ENCODE measurements around the gene PIGV. TPM values are rescaled to one million over a fixed set of nuclear protein-coding genes. Genes with fewer than 3 reads are reported as not detected.
A peak's percentile ranks its signal among the peaks of the same experiment; 100 is the strongest.
"Not testable (repeated sequence)": the region's sequence is repeated elsewhere in the genome, so short reads cannot be mapped to it uniquely, and the experiment has no call there.

The PIGV gene
- total and polyA plus RNA-seq, 4 donors: 9.2 to 15.6 (median 11.5) TPM

DNA sequence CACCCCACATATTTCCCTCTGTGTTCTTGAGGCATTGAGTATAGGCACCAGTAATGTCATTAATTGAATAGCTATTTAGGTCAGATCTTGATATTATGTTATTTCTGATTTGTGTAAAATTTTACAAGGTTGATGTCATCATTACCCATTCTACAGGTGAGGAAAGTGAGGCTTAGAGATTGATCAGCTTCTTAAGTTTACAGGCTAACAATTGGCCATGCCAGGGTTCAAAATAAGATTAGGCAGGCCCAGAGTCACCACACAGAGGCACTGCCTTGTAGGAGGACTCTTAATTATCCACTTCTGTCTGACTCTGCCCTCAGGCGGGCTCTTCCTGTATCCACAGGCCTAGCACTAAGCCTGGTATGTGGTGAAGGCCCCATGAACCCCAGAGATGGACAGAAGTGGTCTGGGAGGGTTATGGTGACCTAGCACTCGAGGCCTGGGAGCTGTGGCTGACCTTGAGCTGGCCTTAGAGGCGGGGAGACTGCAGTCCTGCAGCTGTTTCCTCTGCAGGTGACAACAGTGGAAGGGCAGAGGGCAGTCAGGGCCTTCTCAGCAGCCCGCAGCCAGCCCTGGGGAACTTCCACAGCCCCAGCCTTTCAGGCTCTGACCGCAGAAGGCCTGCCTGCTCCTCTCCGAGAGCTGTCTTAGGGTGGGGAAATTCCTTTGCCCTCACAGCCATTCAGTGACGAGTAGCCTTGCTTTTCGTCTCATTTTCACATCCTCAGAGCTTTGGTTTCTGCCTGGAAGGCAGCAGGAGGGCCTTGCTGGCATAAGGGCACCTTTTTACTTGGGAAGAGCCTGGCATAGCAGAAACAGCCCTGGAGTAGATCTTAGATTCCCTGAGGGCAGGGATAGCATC is 51.0 kb downstream of the PIGV start:
- no peak overlapping the region for H3K27ac ChIP-seq (ENCODE audit: low read depth, low read length)
- DNase-seq (ENCODE audit: low read depth in 4 of 6, low spot score in 6 of 6): no peak
- H3K9me3 ChIP-seq (ENCODE audit: control insufficient read depth, insufficient read depth, low read length): no peaks in the 10 kb centered on the region
- 87% methylated on average over 4 of the region's 8 CpGs for WGBS (ENCODE audit: insufficient coverage)
- no peaks in the 10 kb centered on the region for H3K4me1 ChIP-seq (ENCODE audit: control insufficient read depth, insufficient read depth, low read length)
- no peaks in the 10 kb centered on the region for H3K27me3 ChIP-seq (ENCODE audit: control insufficient read depth, insufficient read depth, low read length)
- H3K36me3 ChIP-seq (ENCODE audit: control insufficient read depth, insufficient read depth, low read length): peaks cover 75% of the 10 kb centered on the region
- H3K4me3 ChIP-seq (ENCODE audit: low read depth, low read length): no peak overlapping the region

DNA sequence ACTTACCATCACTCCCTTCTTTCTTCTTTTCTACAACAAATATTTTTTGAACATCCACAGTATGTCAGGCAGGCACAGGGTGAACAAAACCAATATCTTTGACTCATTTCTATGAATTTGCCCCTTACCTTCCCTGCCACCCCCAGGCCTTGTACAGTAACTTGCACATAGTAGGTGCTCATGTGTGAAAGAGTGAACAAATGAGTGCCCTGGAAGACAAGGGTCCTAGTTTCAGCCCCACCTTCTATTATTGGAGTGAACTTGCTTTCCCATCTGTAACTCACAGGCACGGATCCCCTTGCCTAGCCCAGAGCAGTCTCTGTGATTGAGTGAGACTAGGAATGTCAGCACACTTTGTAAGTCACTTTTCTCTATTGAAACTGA is 51.6 kb downstream of the PIGV start:
- Histone ChIP-seq H3K27ac (ENCODE audit: low read depth, low read length) (no peak overlapping the region), H3K27me3 (ENCODE audit: control insufficient read depth, insufficient read depth, low read length) (no peaks in the 10 kb centered on the region), H3K4me3 (ENCODE audit: low read depth, low read length) (no peak overlapping the region), H3K9me3 (ENCODE audit: control insufficient read depth, insufficient read depth, low read length) (no peaks in the 10 kb centered on the region), H3K4me1 (ENCODE audit: control insufficient read depth, insufficient read depth, low read length) (no peaks in the 10 kb centered on the region), H3K36me3 (ENCODE audit: control insufficient read depth, insufficient read depth, low read length) (peaks cover 71% of the 10 kb centered on the region)
- WGBS (ENCODE audit: insufficient coverage): 80% methylated on average over 1 of the region's 1 CpG
- no peak for DNase-seq (ENCODE audit: low read depth in 4 of 6, low spot score in 6 of 6)

DNA sequence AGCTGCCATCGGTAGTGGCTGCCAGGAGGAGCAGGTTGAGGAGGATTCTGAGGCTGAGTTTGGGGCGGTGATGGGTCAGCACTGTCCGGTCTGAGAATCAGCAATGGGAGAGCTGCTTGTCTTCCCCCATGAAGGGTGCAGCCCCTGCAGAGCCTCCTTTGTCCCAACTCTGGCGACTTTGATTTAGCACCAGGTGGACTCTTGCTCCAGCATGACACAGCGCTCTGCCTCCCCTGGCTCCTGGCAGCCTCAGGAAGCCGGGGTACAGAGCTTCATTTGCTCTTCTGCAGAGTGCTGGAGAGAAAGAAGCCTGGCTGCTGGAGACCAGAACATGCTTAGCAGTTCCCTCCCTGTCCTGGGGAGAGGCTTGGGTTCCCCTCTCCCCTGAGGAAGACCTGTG is 52.0 kb downstream of the PIGV start:
- H3K4me1 ChIP-seq (ENCODE audit: control insufficient read depth, insufficient read depth, low read length): no peaks in the 10 kb centered on the region
- WGBS (ENCODE audit: insufficient coverage): 91% methylated on average over 6 of the region's 6 CpGs
- no peaks in the 10 kb centered on the region for H3K9me3 ChIP-seq (ENCODE audit: control insufficient read depth, insufficient read depth, low read length)
- H3K36me3 ChIP-seq (ENCODE audit: control insufficient read depth, insufficient read depth, low read length): peaks cover 67% of the 10 kb centered on the region
- H3K27ac ChIP-seq (ENCODE audit: low read depth, low read length): no peak overlapping the region
- H3K27me3 ChIP-seq (ENCODE audit: control insufficient read depth, insufficient read depth, low read length): no peaks in the 10 kb centered on the region
- no peak for DNase-seq (ENCODE audit: low read depth in 4 of 6, low spot score in 6 of 6)
- no peak overlapping the region for H3K4me3 ChIP-seq (ENCODE audit: low read depth, low read length)

DNA sequence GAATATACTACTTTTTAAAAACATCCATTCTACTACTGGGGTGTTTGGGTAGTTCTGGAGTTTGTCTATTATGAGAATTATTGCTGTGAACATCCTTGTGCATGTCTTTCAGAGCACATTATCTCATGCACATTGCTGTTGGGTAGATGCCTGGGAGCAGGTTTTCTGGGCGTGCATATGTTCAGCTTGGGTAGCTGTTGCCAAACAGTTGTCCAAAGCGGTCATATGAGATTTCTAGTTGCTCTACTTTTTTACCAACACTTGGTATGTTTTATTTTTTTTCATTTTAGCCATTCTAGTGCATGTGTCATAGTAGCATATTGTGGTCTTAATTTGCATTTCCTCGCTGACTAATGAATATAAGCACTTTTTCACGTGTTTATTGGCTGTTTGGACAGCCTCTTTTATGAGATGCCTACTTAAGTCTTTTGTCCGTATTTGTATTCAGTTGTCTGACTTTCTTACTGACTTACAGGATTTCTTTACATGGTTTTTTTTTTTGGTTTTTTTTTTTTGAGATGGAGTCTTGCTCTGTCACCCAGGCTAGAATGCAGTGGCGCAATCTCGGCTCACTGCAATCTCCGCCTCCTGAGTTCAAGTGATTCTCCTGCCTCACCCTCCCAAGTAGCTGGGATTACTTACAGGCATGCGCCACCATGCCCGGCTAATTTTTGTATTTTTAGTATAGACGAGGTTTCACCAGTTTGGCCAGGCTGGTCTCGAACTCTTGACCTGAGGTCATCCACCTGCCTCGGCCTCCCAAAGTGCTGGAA is 56.9 kb downstream of the PIGV start:
- H3K27me3 ChIP-seq (ENCODE audit: control insufficient read depth, insufficient read depth, low read length): no peaks in the 10 kb centered on the region
- no peak overlapping the region for H3K27ac ChIP-seq (ENCODE audit: low read depth, low read length)
- H3K36me3 ChIP-seq (ENCODE audit: control insufficient read depth, insufficient read depth, low read length): peaks cover 63% of the 10 kb centered on the region
- no peaks in the 10 kb centered on the region for H3K9me3 ChIP-seq (ENCODE audit: control insufficient read depth, insufficient read depth, low read length)
- WGBS (ENCODE audit: insufficient coverage): no CpG with 5 or more reads among the region's 13 CpGs
- H3K4me1 ChIP-seq (ENCODE audit: control insufficient read depth, insufficient read depth, low read length): peaks cover 11% of the 10 kb centered on the region
- no peak overlapping the region for H3K4me3 ChIP-seq (ENCODE audit: low read depth, low read length)
- DNase-seq (ENCODE audit: low read depth in 4 of 6, low spot score in 6 of 6): peak in 2 of 6 donors; percentile 11 to 60

DNA sequence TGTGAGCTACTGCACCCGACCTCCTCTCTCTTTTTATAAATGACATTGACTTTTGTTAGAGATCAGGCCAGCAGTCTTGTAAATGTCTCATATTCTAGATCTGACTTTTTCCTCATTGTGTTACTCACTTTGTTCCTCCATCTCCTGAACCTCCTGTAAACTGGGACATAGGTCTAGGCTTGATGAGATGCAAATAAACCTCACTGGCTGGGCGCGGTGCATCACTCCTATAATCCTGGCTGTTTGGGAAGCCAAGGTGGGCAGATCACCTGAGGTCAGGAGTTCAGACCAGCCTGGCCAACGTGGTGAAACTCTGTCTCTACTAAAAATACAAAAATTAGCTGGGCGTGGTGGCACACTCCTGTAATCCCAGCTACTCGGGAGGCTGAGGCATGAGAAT is 60.1 kb downstream of the PIGV start:
- Histone ChIP-seq H3K4me1 (ENCODE audit: control insufficient read depth, insufficient read depth, low read length) (peaks cover 11% of the 10 kb centered on the region), H3K36me3 (ENCODE audit: control insufficient read depth, insufficient read depth, low read length) (peaks cover 72% of the 10 kb centered on the region)
- DNase-seq (ENCODE audit: low read depth in 4 of 6, low spot score in 6 of 6); H3K4me3 ChIP-seq (ENCODE audit: low read depth, low read length); H3K27ac ChIP-seq (ENCODE audit: low read depth, low read length); H3K9me3 ChIP-seq (ENCODE audit: control insufficient read depth, insufficient read depth, low read length); H3K27me3 ChIP-seq (ENCODE audit: control insufficient read depth, insufficient read depth, low read length): not testable (repeated sequence)
- WGBS (ENCODE audit: insufficient coverage): 93% methylated on average over 5 of the region's 6 CpGs

Small RNAs within 50 kb of the gene (small RNA-seq; reads per million reads assigned to genes)
- gene RN7SL165P (ENCODE audit: low replicate concordance): not detected

Other genes with a start within 250 kb of the PIGV start
- 10 to 100 TPM; 36.0 to 38.2 TPM for gene ARID1A, start 91.9 kb upstream of the PIGV start, total RNA-seq
- 10 to 100 TPM; 85.3 to 88.3 TPM for gene ARID1A, start 91.9 kb upstream of the PIGV start, polyA plus RNA-seq (ENCODE audit: insufficient read length in 2 of 2)
- 10 to 100 TPM in 1 of 2 donors, 1 to 10 TPM in 1; 6.8 to 15.1 TPM for gene ZDHHC18, start 38.7 kb downstream of the PIGV start, total RNA-seq
- 10 to 100 TPM; 29.1 to 35.3 TPM for gene ZDHHC18, start 38.7 kb downstream of the PIGV start, polyA plus RNA-seq (ENCODE audit: insufficient read length in 2 of 2)
- gene SFN, start 75.2 kb downstream of the PIGV start, total RNA-seq: under 1 TPM; 0.30 to 0.66 TPM
- under 1 TPM in 1 of 2 donors, not detected in 1; 0.32 TPM for gene SFN, start 75.2 kb downstream of the PIGV start, polyA plus RNA-seq (ENCODE audit: insufficient read length in 2 of 2)
- gene GPN2, start 102.3 kb downstream of the PIGV start, total RNA-seq: 10 to 100 TPM; 13.2 to 15.9 TPM
- 10 to 100 TPM; 30.0 to 38.4 TPM for gene GPN2, start 102.3 kb downstream of the PIGV start, polyA plus RNA-seq (ENCODE audit: insufficient read length in 2 of 2)
- gene GPATCH3, start 112.5 kb downstream of the PIGV start, total RNA-seq: 10 to 100 TPM in 1 of 2 donors, 1 to 10 TPM in 1; 8.4 to 10.8 TPM
- 10 to 100 TPM; 14.0 to 14.8 TPM for gene GPATCH3, start 112.5 kb downstream of the PIGV start, polyA plus RNA-seq (ENCODE audit: insufficient read length in 2 of 2)
- gene NR0B2, start 126.0 kb downstream of the PIGV start, total RNA-seq: not detected
- gene NR0B2, start 126.0 kb downstream of the PIGV start, polyA plus RNA-seq (ENCODE audit: insufficient read length in 2 of 2): not detected
- gene NUDC, start 133.8 kb downstream of the PIGV start, total RNA-seq: 10 to 100 TPM; 25.6 to 47.3 TPM
- gene NUDC, start 133.8 kb downstream of the PIGV start, polyA plus RNA-seq (ENCODE audit: insufficient read length in 2 of 2): 100 to 1,000 TPM; 118 to 119 TPM
- not detected for gene KDF1, start 172.5 kb downstream of the PIGV start, total RNA-seq
- gene KDF1, start 172.5 kb downstream of the PIGV start, polyA plus RNA-seq (ENCODE audit: insufficient read length in 2 of 2): under 1 TPM; 0.24 to 0.26 TPM
- 10 to 100 TPM in 1 of 2 donors, 1 to 10 TPM in 1; 9.3 to 21.5 TPM for gene TRNP1, start 205.7 kb downstream of the PIGV start, total RNA-seq
- gene TRNP1, start 205.7 kb downstream of the PIGV start, polyA plus RNA-seq (ENCODE audit: insufficient read length in 2 of 2): 10 to 100 TPM; 42.4 to 50.6 TPM
- gene TENT5B, start 224.9 kb downstream of the PIGV start, total RNA-seq: under 1 TPM; 0.50 to 0.61 TPM
- under 1 TPM; 0.49 to 0.51 TPM for gene TENT5B, start 224.9 kb downstream of the PIGV start, polyA plus RNA-seq (ENCODE audit: insufficient read length in 2 of 2)

All from spinal cord (tissue), 10 donors.